Neural crest cell (in vitro differentiated cells): ENCODE data around the gene GATA5. TPM values are rescaled to one million over a fixed set of nuclear protein-coding genes. Genes with fewer than 3 reads are reported as not detected.

Experiments used
- DNase-seq: peaks from one replicate; pipeline ENCODE4 v3.0.0; 2021; ENCODE audit warnings: low read depth, mixed read lengths, low spot score
- H3K27ac Mint-ChIP-seq: one replicate; pipeline ENCODE4 v1.8.0; 2021; ENCODE audit warnings: mild to moderate bottlenecking, mixed read lengths; ENCODE audit not compliant: unreplicated experiment
- H3K27me3 Mint-ChIP-seq: 2 replicates; pipeline ENCODE4 v1.8.0; 2021; ENCODE audit warnings: low read depth, mild to moderate bottlenecking, mixed read lengths
- H3K36me3 Mint-ChIP-seq: 2 replicates; pipeline ENCODE4 v1.8.0; 2021; ENCODE audit warnings: low read depth, mild to moderate bottlenecking, mixed read lengths
- H3K4me1 Mint-ChIP-seq: 2 replicates; pipeline ENCODE4 v1.8.0; 2021; ENCODE audit warnings: mixed read lengths
- H3K4me3 Mint-ChIP-seq: one replicate; pipeline ENCODE4 v1.8.0; 2021; ENCODE audit warnings: mild to moderate bottlenecking, mixed read lengths
- H3K9me3 Mint-ChIP-seq: 2 replicates; pipeline ENCODE4 v1.8.0; 2021; ENCODE audit warnings: mixed read lengths
- total RNA-seq: library from RNA; stranded (reverse); gene quantifications from 2 replicates; pipeline ENCODE4 v1.2.1, GENCODE V29; 2021
- TF ChIP-seq, protein P1 (sequence below): fragments of 200-600 bp; sonication (generic); conservative IDR thresholded peaks from 2 replicates; pipeline ENCODE4 v1.5.0; 2021; ENCODE audit warnings: antibody characterized with exemption, mild to moderate bottlenecking

The GATA5 gene
- total RNA-seq, 1 donor from 2014 or later: not detected

DNA sequence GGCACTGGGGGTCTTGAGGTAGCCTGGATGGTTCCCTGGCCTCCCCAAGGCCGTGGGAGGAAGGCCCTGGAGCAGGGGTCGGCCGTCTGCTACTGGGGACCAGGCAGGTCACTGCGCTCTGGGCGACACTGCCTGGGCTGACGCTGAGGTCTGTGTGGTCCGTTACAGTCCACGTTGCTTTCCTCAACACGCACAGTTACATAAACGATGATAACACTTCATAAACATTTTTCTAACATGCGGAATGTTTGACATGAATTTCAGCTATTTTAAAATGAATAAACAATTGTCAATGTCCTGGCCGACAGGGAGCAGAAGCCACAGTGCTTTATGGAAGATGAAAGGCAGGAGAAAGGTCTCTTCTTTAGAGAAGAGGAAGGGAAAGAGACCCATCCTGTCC lies 38.3 kb downstream of the GATA5 start:
- no peaks in the 10 kb centered on the region for H3K9me3 Mint-ChIP-seq
- no peaks in the 10 kb centered on the region for H3K36me3 Mint-ChIP-seq
- no peak overlapping the region for H3K4me3 Mint-ChIP-seq
- H3K27ac Mint-ChIP-seq: no peak overlapping the region
- peaks cover 7% of the 10 kb centered on the region for H3K27me3 Mint-ChIP-seq
- H3K4me1 Mint-ChIP-seq: no peaks in the 10 kb centered on the region
- TF ChIP-seq, protein P1, sequence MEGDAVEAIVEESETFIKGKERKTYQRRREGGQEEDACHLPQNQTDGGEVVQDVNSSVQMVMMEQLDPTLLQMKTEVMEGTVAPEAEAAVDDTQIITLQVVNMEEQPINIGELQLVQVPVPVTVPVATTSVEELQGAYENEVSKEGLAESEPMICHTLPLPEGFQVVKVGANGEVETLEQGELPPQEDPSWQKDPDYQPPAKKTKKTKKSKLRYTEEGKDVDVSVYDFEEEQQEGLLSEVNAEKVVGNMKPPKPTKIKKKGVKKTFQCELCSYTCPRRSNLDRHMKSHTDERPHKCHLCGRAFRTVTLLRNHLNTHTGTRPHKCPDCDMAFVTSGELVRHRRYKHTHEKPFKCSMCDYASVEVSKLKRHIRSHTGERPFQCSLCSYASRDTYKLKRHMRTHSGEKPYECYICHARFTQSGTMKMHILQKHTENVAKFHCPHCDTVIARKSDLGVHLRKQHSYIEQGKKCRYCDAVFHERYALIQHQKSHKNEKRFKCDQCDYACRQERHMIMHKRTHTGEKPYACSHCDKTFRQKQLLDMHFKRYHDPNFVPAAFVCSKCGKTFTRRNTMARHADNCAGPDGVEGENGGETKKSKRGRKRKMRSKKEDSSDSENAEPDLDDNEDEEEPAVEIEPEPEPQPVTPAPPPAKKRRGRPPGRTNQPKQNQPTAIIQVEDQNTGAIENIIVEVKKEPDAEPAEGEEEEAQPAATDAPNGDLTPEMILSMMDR: no peak
- DNase-seq: no peak

DNA sequence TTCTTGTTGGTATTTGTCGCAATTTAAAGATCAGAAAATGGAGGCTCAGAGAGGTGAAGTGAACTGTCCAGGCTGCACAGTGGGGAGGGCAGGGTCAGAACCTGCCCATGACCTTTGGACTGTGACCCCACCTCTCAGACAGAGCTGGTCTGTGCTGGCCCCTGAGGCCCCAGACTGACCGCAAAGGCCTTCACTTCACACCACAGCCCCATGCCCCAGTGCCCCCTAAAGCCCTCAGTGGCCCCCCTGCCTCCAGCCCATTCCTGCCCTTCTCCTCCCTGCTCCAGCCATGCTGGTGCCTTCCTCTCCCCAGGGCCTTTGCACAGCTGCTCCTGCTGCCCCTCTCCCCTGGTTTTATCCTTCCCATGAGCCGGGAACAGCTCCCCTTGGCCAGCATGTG lies 39.1 kb downstream of the GATA5 start:
- no peaks in the 10 kb centered on the region for H3K36me3 Mint-ChIP-seq
- H3K27me3 Mint-ChIP-seq: peaks cover 7% of the 10 kb centered on the region
- no peak for DNase-seq
- H3K4me3 Mint-ChIP-seq: no peak overlapping the region
- H3K27ac Mint-ChIP-seq: no peak overlapping the region
- no peaks in the 10 kb centered on the region for H3K4me1 Mint-ChIP-seq
- TF ChIP-seq, protein P1: no peak
- no peaks in the 10 kb centered on the region for H3K9me3 Mint-ChIP-seq

DNA sequence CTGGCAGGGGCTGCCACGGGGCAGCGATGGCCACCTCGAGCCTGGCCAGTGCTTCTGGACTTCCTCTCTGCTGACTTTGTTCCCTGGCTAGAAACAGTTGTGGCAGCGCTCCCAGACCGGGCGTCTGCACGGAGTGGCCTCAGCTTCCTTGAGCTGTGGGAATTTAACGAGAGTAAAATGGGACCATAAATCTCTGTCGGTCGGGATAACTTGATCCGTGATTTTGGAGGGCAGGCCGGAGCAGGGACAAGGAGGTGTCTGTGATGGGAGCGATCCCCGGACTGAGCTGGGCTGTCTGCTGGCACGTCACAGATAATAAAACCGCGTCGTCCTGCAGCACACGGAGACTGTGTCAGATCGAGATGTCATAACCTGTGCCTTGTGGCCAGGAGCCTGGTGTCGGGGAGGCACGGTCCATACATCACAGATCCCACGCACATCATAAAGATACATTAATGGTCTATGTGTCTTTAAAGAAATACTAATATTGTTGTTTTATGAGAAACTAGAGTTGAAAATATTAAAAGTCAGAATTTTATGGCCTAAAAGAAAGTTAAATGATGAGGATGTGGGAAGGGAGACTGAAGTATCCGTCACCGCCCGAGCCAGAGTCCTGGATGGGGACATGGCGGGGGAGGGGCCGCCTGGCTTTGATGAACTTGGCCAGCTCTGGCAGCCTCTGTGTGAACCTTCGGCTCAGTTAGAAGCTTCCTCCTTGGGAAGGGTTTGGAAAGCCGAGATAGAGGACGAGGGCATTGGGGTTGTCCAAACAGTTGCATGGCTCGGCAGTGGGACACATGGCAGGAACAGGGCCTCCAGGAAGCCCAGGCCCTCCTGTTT lies 41.9 kb downstream of the GATA5 start:
- no peak overlapping the region for H3K27ac Mint-ChIP-seq

DNA sequence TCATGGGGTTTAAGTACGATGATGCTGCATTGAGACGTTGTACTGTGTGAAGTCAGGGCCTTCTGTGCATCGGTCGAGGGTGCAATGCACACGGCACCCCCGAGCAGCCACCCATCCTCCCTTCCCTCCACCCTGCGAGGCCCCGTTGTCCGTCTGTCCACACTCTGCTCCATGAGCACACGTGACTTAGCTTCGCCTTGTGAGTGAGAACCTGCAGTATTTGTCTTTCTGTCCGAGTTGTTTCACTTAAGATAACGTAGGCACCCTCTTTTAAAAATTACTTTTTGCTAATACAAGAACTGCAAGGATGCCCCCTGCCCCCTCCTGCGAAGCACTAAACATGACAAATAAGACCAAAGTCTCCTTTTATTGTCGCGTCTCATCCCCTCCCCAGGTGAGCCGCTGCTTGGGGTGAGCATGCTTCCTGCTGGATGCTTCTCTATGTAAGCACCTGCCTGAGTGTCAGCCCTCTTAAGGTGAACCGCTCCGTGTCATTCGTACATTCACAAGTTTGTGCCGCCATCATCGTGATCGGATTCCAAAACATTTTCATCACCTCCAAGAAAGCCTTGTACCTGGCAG lies 44.8 kb downstream of the GATA5 start:
- Mint-ChIP-seq H3K27ac (no peak overlapping the region), H3K36me3 (no peaks in the 10 kb centered on the region), H3K4me3 (no peak overlapping the region), H3K9me3 (no peaks in the 10 kb centered on the region), H3K27me3 (peaks cover 7% of the 10 kb centered on the region), H3K4me1 (peaks cover 6% of the 10 kb centered on the region)
- DNase-seq: no peak
- TF ChIP-seq, protein P1: no peak

More for the DNA sequence above, 41.9 kb downstream of the GATA5 start:
- H3K27me3 Mint-ChIP-seq: peaks cover 7% of the 10 kb centered on the region
- H3K36me3 Mint-ChIP-seq: no peaks in the 10 kb centered on the region
- TF ChIP-seq, protein P1: no peak
- no peak overlapping the region for H3K4me3 Mint-ChIP-seq
- H3K4me1 Mint-ChIP-seq: peaks cover 3% of the 10 kb centered on the region
- H3K9me3 Mint-ChIP-seq: no peaks in the 10 kb centered on the region
- DNase-seq: no peak

DNA sequence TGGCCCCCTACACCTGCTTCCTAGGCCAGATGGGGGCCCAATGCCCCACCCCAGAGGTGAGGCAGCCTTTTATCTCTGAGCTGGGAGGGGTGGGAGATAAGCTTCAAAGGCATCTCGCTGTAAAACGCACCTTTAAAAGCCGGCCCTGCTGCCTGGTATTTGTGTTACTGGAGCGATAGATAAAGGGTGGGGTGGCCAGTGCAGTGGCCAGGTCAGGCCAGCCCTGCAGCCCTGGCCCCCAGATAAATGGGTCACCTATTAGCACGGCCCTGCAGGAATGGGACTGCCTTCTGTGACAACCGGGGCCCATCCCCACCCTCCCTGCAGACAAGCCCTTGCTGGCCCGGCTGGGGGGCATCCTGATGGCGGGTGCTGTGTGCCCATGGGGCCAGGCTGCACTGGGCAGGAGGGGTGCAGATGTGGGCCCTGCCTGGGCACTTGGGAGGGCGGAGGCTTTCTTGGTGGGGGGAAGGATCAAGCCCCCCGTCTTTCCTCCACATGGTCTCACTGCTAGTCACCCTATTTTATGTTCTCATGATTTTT lies 45.4 kb downstream of the GATA5 start:
- H3K27me3 Mint-ChIP-seq: peaks cover 3% of the 10 kb centered on the region
- peaks cover 6% of the 10 kb centered on the region for H3K4me1 Mint-ChIP-seq
- no peaks in the 10 kb centered on the region for H3K36me3 Mint-ChIP-seq
- no peaks in the 10 kb centered on the region for H3K9me3 Mint-ChIP-seq
- no peak overlapping the region for H3K27ac Mint-ChIP-seq
- no peak overlapping the region for H3K4me3 Mint-ChIP-seq
- DNase-seq: no peak
- TF ChIP-seq, protein P1: no peak
